ENCODE data around the gene SLC37A2.

GRCh38 chr11:125063429-125064043 lies 431 bp downstream of the SLC37A2 start:
- no peak for TF ChIP-seq POLR2A (IDR thresholded peaks at IDR 0.05)
- TF ChIP-seq, protein P1, sequence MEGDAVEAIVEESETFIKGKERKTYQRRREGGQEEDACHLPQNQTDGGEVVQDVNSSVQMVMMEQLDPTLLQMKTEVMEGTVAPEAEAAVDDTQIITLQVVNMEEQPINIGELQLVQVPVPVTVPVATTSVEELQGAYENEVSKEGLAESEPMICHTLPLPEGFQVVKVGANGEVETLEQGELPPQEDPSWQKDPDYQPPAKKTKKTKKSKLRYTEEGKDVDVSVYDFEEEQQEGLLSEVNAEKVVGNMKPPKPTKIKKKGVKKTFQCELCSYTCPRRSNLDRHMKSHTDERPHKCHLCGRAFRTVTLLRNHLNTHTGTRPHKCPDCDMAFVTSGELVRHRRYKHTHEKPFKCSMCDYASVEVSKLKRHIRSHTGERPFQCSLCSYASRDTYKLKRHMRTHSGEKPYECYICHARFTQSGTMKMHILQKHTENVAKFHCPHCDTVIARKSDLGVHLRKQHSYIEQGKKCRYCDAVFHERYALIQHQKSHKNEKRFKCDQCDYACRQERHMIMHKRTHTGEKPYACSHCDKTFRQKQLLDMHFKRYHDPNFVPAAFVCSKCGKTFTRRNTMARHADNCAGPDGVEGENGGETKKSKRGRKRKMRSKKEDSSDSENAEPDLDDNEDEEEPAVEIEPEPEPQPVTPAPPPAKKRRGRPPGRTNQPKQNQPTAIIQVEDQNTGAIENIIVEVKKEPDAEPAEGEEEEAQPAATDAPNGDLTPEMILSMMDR (IDR thresholded peaks at IDR 0.05): no peak
